Middle frontal gyrus (tissue), 1 donor: ENCODE measurements around the gene LONP2.
"Not testable (repeated sequence)": the region's sequence is repeated elsewhere in the genome, so short reads cannot be mapped to it uniquely, and the experiment has no call there.

Experiments
- DNase-seq: peaks from one replicate; pipeline ENCODE4 v3.0.0-alpha.2; 2015; ENCODE audit warnings: low spot score; ENCODE audit errors: extremely low spot score

The LONP2 gene

GRCh38 chr16:48330189-48330840 lies 86.2 kb downstream of the LONP2 start:
- DNase-seq: no peak

- DNase-seq: no peak
Observed at GRCh38 chr16:48330841-48331192, 86.7 kb downstream of the LONP2 start.

GRCh38 chr16:48332978-48333377 lies 88.9 kb downstream of the LONP2 start:
- no peak for DNase-seq

- no peak for DNase-seq
Observed at GRCh38 chr16:48334325-48334724, 90.2 kb downstream of the LONP2 start.

- DNase-seq: no peak
Observed at GRCh38 chr16:48335961-48336360, 91.9 kb downstream of the LONP2 start.

- DNase-seq: no peak
Observed at GRCh38 chr16:48340054-48340453, 96.0 kb downstream of the LONP2 start.

GRCh38 chr16:48342591-48342990 lies 98.5 kb downstream of the LONP2 start:
- no peak for DNase-seq

GRCh38 chr16:48347191-48347865 lies 103.2 kb downstream of the LONP2 start:
- DNase-seq: no peak

GRCh38 chr16:48347980-48348379 lies 103.9 kb downstream of the LONP2 start:
- DNase-seq: peak; percentile 58

GRCh38 chr16:48350736-48351135 lies 106.6 kb downstream of the LONP2 start:
- no peak for DNase-seq

GRCh38 chr16:48352648-48353390 lies 108.7 kb downstream of the LONP2 start:
- no peak for DNase-seq

GRCh38 chr16:48353565-48354163 lies 109.6 kb downstream of the LONP2 start:
- no peak for DNase-seq

GRCh38 chr16:48354385-48354784 lies 110.3 kb downstream of the LONP2 start:
- DNase-seq: not testable (repeated sequence)

- no peak for DNase-seq
Observed at GRCh38 chr16:48354877-48355855, 111.1 kb downstream of the LONP2 start.

- DNase-seq: no peak
Observed at GRCh38 chr16:48356633-48357376, 112.7 kb downstream of the LONP2 start.

GRCh38 chr16:48358419-48358818 lies 114.3 kb downstream of the LONP2 start:
- no peak for DNase-seq

- no peak for DNase-seq
Observed at GRCh38 chr16:48359983-48360382, 115.9 kb downstream of the LONP2 start.

- DNase-seq: no peak
Observed at GRCh38 chr16:48361012-48361411, 116.9 kb downstream of the LONP2 start.

- no peak for DNase-seq
Observed at GRCh38 chr16:48361540-48362144, 117.5 kb downstream of the LONP2 start.
